Measurements from ENCODE around the gene CDC73.
"Not testable (repeated sequence)": the region's sequence is repeated elsewhere in the genome, so short reads cannot be mapped to it uniquely, and the experiment has no call there.

The CDC73 gene

GRCh38 chr1:193231146-193231545, 109.3 kb downstream of the CDC73 start:
- DNase-seq (ENCODE audit: low read depth in 3 of 3), result not testable (repeated sequence)

GRCh38 chr1:193234530-193234929, 112.7 kb downstream of the CDC73 start:
- DNase-seq (ENCODE audit: low read depth in 3 of 3), result no peak

GRCh38 chr1:193237381-193237978, 115.6 kb downstream of the CDC73 start:
- DNase-seq (ENCODE audit: low read depth in 3 of 3), result no peak

- no peak for DNase-seq (ENCODE audit: low read depth in 3 of 3)
These were observed 118.8 kb downstream of the CDC73 start for GRCh38 chr1:193240609-193241008.

- DNase-seq (ENCODE audit: low read depth in 3 of 3), result no peak
These were observed 119.4 kb downstream of the CDC73 start for GRCh38 chr1:193241132-193241827.

- no peak for DNase-seq (ENCODE audit: low read depth in 3 of 3)
These were observed 120.2 kb downstream of the CDC73 start for GRCh38 chr1:193242000-193242399.

GRCh38 chr1:193249187-193249586, 127.4 kb downstream of the CDC73 start:
- no peak for DNase-seq (ENCODE audit: low read depth in 3 of 3)

- DNase-seq (ENCODE audit: low read depth in 3 of 3), result no peak
These were observed 130.1 kb downstream of the CDC73 start for GRCh38 chr1:193251950-193252349.

GRCh38 chr1:193256019-193256418, 134.2 kb downstream of the CDC73 start:
- DNase-seq (ENCODE audit: low read depth in 3 of 3), result no peak

GRCh38 chr1:193259636-193260035, 137.8 kb downstream of the CDC73 start:
- no peak for DNase-seq (ENCODE audit: low read depth in 3 of 3)

GRCh38 chr1:193260056-193260745, 138.4 kb downstream of the CDC73 start:
- no peak for DNase-seq (ENCODE audit: low read depth in 3 of 3)

GRCh38 chr1:193260896-193261295, 139.1 kb downstream of the CDC73 start:
- DNase-seq (ENCODE audit: low read depth in 3 of 3), result no peak

- DNase-seq (ENCODE audit: low read depth in 3 of 3), result no peak
These were observed 140.8 kb downstream of the CDC73 start for GRCh38 chr1:193262661-193263060.

- no peak for DNase-seq (ENCODE audit: low read depth in 3 of 3)
These were observed 142.7 kb downstream of the CDC73 start for GRCh38 chr1:193264313-193265065.

- DNase-seq (ENCODE audit: low read depth in 3 of 3), result no peak
These were observed 143.9 kb downstream of the CDC73 start for GRCh38 chr1:193265716-193266115.

- DNase-seq (ENCODE audit: low read depth in 3 of 3), result not testable (repeated sequence)
These were observed 145.0 kb downstream of the CDC73 start for GRCh38 chr1:193266794-193267193.

- DNase-seq (ENCODE audit: low read depth in 3 of 3), result no peak
These were observed 149.2 kb downstream of the CDC73 start for GRCh38 chr1:193270996-193271395.

- no peak for DNase-seq (ENCODE audit: low read depth in 3 of 3)
These were observed 153.9 kb downstream of the CDC73 start for GRCh38 chr1:193275773-193276172.

GRCh38 chr1:193278968-193279367, 157.1 kb downstream of the CDC73 start:
- DNase-seq (ENCODE audit: low read depth in 3 of 3), result no peak

- DNase-seq (ENCODE audit: low read depth in 3 of 3), result no peak
These were observed 160.1 kb downstream of the CDC73 start for GRCh38 chr1:193281894-193282293.

GRCh38 chr1:193283016-193283415, 161.2 kb downstream of the CDC73 start:
- DNase-seq (ENCODE audit: low read depth in 3 of 3), result no peak

GRCh38 chr1:193284219-193284618, 162.4 kb downstream of the CDC73 start:
- DNase-seq (ENCODE audit: low read depth in 3 of 3), result no peak
